Urinary bladder (tissue), 4 donors: ENCODE results near the gene PLEKHM2. TPM values are rescaled to one million over a fixed set of nuclear protein-coding genes. Genes with fewer than 3 reads are reported as not detected.

Source experiments
- DNase-seq: peaks from one replicate; pipeline ENCODE4 v3.0.0-alpha.2; 2015; ENCODE audit errors: extremely low spot score
- H3K27ac ChIP-seq: one replicate; pipeline ENCODE4 v1.5.1; 2013; ENCODE audit warnings: low read depth, mild to moderate bottlenecking, moderate library complexity
- H3K36me3 ChIP-seq: one replicate; pipeline ENCODE4 v1.6.1; 2013; ENCODE audit warnings: mild to moderate bottlenecking, moderate library complexity; ENCODE audit not compliant: insufficient read depth
- H3K4me1 ChIP-seq: one replicate; pipeline ENCODE4 v1.6.1; 2013; ENCODE audit warnings: mild to moderate bottlenecking, moderate library complexity; ENCODE audit not compliant: insufficient read depth
- H3K4me3 ChIP-seq: one replicate; pipeline ENCODE4 v1.5.1; 2013; ENCODE audit warnings: low read depth, low read length
- WGBS: extraction: QIAGEN DNeasy Blood & Tissue Kit; methylation state at CpG from one replicate; pipeline ENCODE4 v1.1.7; 2013; 5-methylcytosine and 5-hydroxymethylcytosine counted together
- polyA plus RNA-seq: library from polyadenylated mRNA; stranded (reverse); fragments of 200-250 nt; gene quantifications from one replicate; pipeline ENCODE4 v1.2.3, GENCODE V29; 2013
- total RNA-seq: library from RNA; depleted of rRNA; stranded (reverse); fragments of >200 nt; gene quantifications from one replicate; pipeline ENCODE4 v1.2.3, GENCODE V29; 2014
- donor health status: healthy with polysubstance abuse.
- donor health status: healthy.

Gene PLEKHM2
- total and polyA plus RNA-seq, 2 donors = 23.5 to 53.5 TPM

GRCh38 chr1:15738416-15739113, 54.4 kb downstream of the PLEKHM2 start:
- Histone ChIP-seq H3K4me1 (no peaks in the 10 kb centered on the region), H3K36me3 (peaks cover 1% of the 10 kb centered on the region), H3K27ac (no peak overlapping the region), H3K4me3 (no peak overlapping the region)
- 83% methylated on average over 15 of the region's 15 CpGs for WGBS
- DNase-seq = no peak

- Histone ChIP-seq H3K27ac (no peak overlapping the region), H3K4me1 (no peaks in the 10 kb centered on the region), H3K4me3 (no peak overlapping the region), H3K36me3 (no peaks in the 10 kb centered on the region)
- DNase-seq = no peak
- WGBS = 81% methylated on average over 16 of the region's 16 CpGs
Measured at GRCh38 chr1:15739259-15739658, 55.1 kb downstream of the PLEKHM2 start.

- Histone ChIP-seq H3K27ac (no peak overlapping the region), H3K4me3 (no peak overlapping the region), H3K4me1 (no peaks in the 10 kb centered on the region), H3K36me3 (no peaks in the 10 kb centered on the region)
- 86% methylated on average over 7 of the region's 7 CpGs for WGBS
- DNase-seq = no peak
Measured at GRCh38 chr1:15739745-15740144, 55.6 kb downstream of the PLEKHM2 start.

GRCh38 chr1:15740924-15741850, 57.1 kb downstream of the PLEKHM2 start:
- WGBS = 57% methylated on average over 27 of the region's 27 CpGs
- Histone ChIP-seq H3K27ac (no peak overlapping the region), H3K4me3 (no peak overlapping the region), H3K36me3 (no peaks in the 10 kb centered on the region), H3K4me1 (no peaks in the 10 kb centered on the region)
- DNase-seq = no peak

GRCh38 chr1:15742339-15742801, 58.2 kb downstream of the PLEKHM2 start, which contains the start of gene TMEM82:
Gene TMEM82 (plus strand): TSS chr1:15742499. CDS start chr1:15742560, 61 bp downstream.
- no peak within 1 kb of the TSS for H3K4me3 ChIP-seq
- H3K36me3 ChIP-seq = no peaks in the 10 kb centered on the region
- no peaks in the 10 kb centered on the region for H3K4me1 ChIP-seq
- DNase-seq = no peak
- no peak within 1 kb of the TSS for H3K27ac ChIP-seq
- 32% methylated on average over 14 of the region's 14 CpGs for WGBS

GRCh38 chr1:15744122-15744679, 60.1 kb downstream of the PLEKHM2 start:
- WGBS = 84% methylated on average over 30 of the region's 30 CpGs
- H3K36me3 ChIP-seq = no peaks in the 10 kb centered on the region
- H3K27ac ChIP-seq = no peak overlapping the region
- no peak overlapping the region for H3K4me3 ChIP-seq
- no peak for DNase-seq
- H3K4me1 ChIP-seq = no peaks in the 10 kb centered on the region

- H3K4me1 ChIP-seq = no peaks in the 10 kb centered on the region
- no peak overlapping the region for H3K4me3 ChIP-seq
- no peak overlapping the region for H3K27ac ChIP-seq
- DNase-seq = no peak
- WGBS = 61% methylated on average over 8 of the region's 8 CpGs
- no peaks in the 10 kb centered on the region for H3K36me3 ChIP-seq
Measured at GRCh38 chr1:15747378-15747777, 63.3 kb downstream of the PLEKHM2 start.

- DNase-seq = no peak
- 92% methylated on average over 5 of the region's 5 CpGs for WGBS
- no peak overlapping the region for H3K27ac ChIP-seq
Measured at GRCh38 chr1:15748264-15748663, 64.1 kb downstream of the PLEKHM2 start.

GRCh38 chr1:15748690-15749398, 64.7 kb downstream of the PLEKHM2 start:
- Histone ChIP-seq H3K27ac (no peak overlapping the region), H3K4me3 (no peak overlapping the region), H3K36me3 (no peaks in the 10 kb centered on the region), H3K4me1 (no peaks in the 10 kb centered on the region)
- no peak for DNase-seq
- WGBS = 86% methylated on average over 10 of the region's 10 CpGs

More at GRCh38 chr1:15748264-15748663, 64.1 kb downstream of the PLEKHM2 start:
- H3K4me1 ChIP-seq = no peaks in the 10 kb centered on the region
- no peak overlapping the region for H3K4me3 ChIP-seq
- no peaks in the 10 kb centered on the region for H3K36me3 ChIP-seq

- WGBS = 51% methylated on average over 19 of the region's 19 CpGs
- Histone ChIP-seq H3K4me1 (no peaks in the 10 kb centered on the region), H3K4me3 (no peak overlapping the region), H3K36me3 (no peaks in the 10 kb centered on the region), H3K27ac (no peak overlapping the region)
- DNase-seq = no peak
Measured at GRCh38 chr1:15749399-15750291, 65.5 kb downstream of the PLEKHM2 start.

GRCh38 chr1:15750924-15751323, 66.8 kb downstream of the PLEKHM2 start:
- no peaks in the 10 kb centered on the region for H3K4me1 ChIP-seq
- no peak for DNase-seq
- H3K4me3 ChIP-seq = no peak overlapping the region
- 89% methylated on average over 12 of the region's 12 CpGs for WGBS
- no peaks in the 10 kb centered on the region for H3K36me3 ChIP-seq
- no peak overlapping the region for H3K27ac ChIP-seq

- DNase-seq = no peak
- H3K4me1 ChIP-seq = no peaks in the 10 kb centered on the region
- H3K4me3 ChIP-seq = no peak overlapping the region
- no peaks in the 10 kb centered on the region for H3K36me3 ChIP-seq
- 84% methylated on average over 10 of the region's 10 CpGs for WGBS
- H3K27ac ChIP-seq = no peak overlapping the region
Measured at GRCh38 chr1:15751717-15752116, 67.6 kb downstream of the PLEKHM2 start.
